Loucy (cell line): Measurements from ENCODE around the gene MGAM2.
A peak's percentile ranks its signal among the peaks of the same experiment; 100 is the strongest.

ENCODE experiments used
- H2AFZ ChIP-seq: fragments of 200-600 bp; sonication (generic); 2 replicates; pipeline ENCODE4 v1.6.0; 2016; ENCODE audit warnings: antibody characterized with exemption, mild to moderate bottlenecking, low read length, moderate library complexity
- H3F3A ChIP-seq: fragments of 200-600 bp; 2 replicates; pipeline ENCODE4 v1.6.0; 2016; ENCODE audit warnings: antibody characterized with exemption, low read depth, mild to moderate bottlenecking
- H3K27me3 ChIP-seq: fragments of 200-600 bp; sonication (generic); 2 replicates; pipeline ENCODE4 v1.6.1; 2014; ENCODE audit warnings: low read length, mild to moderate bottlenecking; ENCODE audit not compliant: insufficient read depth, poor library complexity, severe bottlenecking
- H3K36me3 ChIP-seq: fragments of 200-600 bp; sonication (generic); 2 replicates; pipeline ENCODE4 v1.6.1; 2016; ENCODE audit warnings: low read length; ENCODE audit not compliant: insufficient read depth
- H3K4me1 ChIP-seq: fragments of 200-600 bp; sonication (generic); 2 replicates; pipeline ENCODE4 v1.5.1; 2014; ENCODE audit warnings: low read length, mild to moderate bottlenecking; ENCODE audit not compliant: insufficient read depth, poor library complexity, severe bottlenecking
- H3K4me2 ChIP-seq: fragments of 200-600 bp; sonication (generic); 2 replicates; pipeline ENCODE4 v1.6.0; 2014; ENCODE audit warnings: antibody characterized with exemption, low read length, low read depth, mild to moderate bottlenecking; ENCODE audit not compliant: poor library complexity, severe bottlenecking
- H3K4me3 ChIP-seq: fragments of 200-600 bp; sonication (generic); 2 replicates; pipeline ENCODE4 v1.5.1; 2014; ENCODE audit warnings: low read length, mild to moderate bottlenecking, mixed read lengths; ENCODE audit not compliant: poor library complexity, severe bottlenecking
- H3K79me2 ChIP-seq: fragments of 200-600 bp; sonication (generic); 2 replicates; pipeline ENCODE4 v1.6.1; 2014; ENCODE audit warnings: low read length; ENCODE audit not compliant: insufficient read depth
- H3K9ac ChIP-seq: fragments of 200-600 bp; sonication (generic); 2 replicates; pipeline ENCODE4 v1.6.0; 2014; ENCODE audit warnings: mild to moderate bottlenecking, low read depth, low read length, moderate library complexity; ENCODE audit not compliant: poor library complexity, severe bottlenecking
- H3K9me2 ChIP-seq: fragments of 200-600 bp; sonication (generic); replicated peaks from 2 replicates; pipeline ENCODE4 v1.6.1; 2016; ENCODE audit warnings: low read depth, low read length, mixed read lengths
- H3K9me3 ChIP-seq: fragments of 200-600 bp; sonication (generic); 2 replicates; pipeline ENCODE4 v1.6.1; 2014; ENCODE audit warnings: mild to moderate bottlenecking, antibody characterized with exemption, low read length, low read depth; ENCODE audit not compliant: insufficient read depth
- H4K20me1 ChIP-seq: fragments of 200-600 bp; sonication (generic); 2 replicates; pipeline ENCODE4 v1.6.0; 2014; ENCODE audit warnings: antibody characterized with exemption, low read length, mild to moderate bottlenecking; ENCODE audit not compliant: insufficient read depth, poor library complexity, severe bottlenecking
- EZH2phosphoT487 ChIP-seq: fragments of 200-600 bp; IDR thresholded peaks from 2 replicates; pipeline ENCODE4 v1.6.1; 2018; ENCODE audit warnings: antibody characterized with exemption, mild to moderate bottlenecking, moderate library complexity, borderline replicate concordance
- TF ChIP-seq, protein P1 (sequence below): fragments of 200-600 bp; sonication (generic); conservative IDR thresholded peaks from 2 replicates; pipeline ENCODE4 v1.5.1; 2014; ENCODE audit warnings: mild to moderate bottlenecking, antibody characterized with exemption, low read length

MGAM2 gene

DNA sequence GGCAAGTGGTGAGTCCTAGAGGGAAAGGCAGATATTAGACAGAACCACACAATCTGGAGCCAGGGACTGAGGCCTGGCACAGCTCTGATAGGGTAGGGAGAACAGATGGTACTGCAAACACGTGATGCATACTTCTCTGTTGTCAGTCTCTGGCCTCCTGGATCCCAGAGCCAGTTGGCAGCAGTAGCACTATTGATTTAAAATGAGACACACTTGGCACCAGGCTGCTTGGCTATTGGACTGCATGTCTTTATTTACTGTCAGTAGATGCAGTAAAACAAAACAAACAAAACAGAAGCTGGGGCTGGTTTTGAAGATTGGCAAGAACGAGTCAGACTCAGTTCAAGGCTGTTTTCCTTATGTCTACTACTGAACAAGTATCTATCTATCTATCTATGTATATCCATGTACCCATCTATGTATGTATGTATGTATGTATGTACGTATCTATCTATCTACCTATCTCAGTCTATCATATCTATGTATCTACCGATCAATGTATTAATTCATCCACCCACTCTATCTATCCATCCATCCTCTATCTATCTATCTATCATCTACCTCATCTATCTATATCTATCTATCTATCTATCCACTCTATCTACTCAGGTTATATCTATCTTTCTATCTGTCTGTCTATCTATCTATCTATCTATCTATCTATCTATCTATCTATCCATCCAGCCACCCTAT, 23.4 kb upstream of the MGAM2 start:
- Histone ChIP-seq H2AFZ (no peak overlapping the region), H3F3A (no peaks in the 10 kb centered on the region), H3K4me2 (no peak overlapping the region), H3K27me3 (no peaks in the 10 kb centered on the region), H3K36me3 (no peaks in the 10 kb centered on the region), H3K4me1 (no peaks in the 10 kb centered on the region), H3K9ac (no peak overlapping the region), H4K20me1 (no peaks in the 10 kb centered on the region), H3K79me2 (no peaks in the 10 kb centered on the region), H3K9me3 (no peaks in the 10 kb centered on the region), H3K9me2 (no peaks in the 10 kb centered on the region), H3K4me3 (no peak overlapping the region)
- no peak for TF ChIP-seq EZH2phosphoT487
- TF ChIP-seq, protein P1, sequence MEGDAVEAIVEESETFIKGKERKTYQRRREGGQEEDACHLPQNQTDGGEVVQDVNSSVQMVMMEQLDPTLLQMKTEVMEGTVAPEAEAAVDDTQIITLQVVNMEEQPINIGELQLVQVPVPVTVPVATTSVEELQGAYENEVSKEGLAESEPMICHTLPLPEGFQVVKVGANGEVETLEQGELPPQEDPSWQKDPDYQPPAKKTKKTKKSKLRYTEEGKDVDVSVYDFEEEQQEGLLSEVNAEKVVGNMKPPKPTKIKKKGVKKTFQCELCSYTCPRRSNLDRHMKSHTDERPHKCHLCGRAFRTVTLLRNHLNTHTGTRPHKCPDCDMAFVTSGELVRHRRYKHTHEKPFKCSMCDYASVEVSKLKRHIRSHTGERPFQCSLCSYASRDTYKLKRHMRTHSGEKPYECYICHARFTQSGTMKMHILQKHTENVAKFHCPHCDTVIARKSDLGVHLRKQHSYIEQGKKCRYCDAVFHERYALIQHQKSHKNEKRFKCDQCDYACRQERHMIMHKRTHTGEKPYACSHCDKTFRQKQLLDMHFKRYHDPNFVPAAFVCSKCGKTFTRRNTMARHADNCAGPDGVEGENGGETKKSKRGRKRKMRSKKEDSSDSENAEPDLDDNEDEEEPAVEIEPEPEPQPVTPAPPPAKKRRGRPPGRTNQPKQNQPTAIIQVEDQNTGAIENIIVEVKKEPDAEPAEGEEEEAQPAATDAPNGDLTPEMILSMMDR, result no peak

DNA sequence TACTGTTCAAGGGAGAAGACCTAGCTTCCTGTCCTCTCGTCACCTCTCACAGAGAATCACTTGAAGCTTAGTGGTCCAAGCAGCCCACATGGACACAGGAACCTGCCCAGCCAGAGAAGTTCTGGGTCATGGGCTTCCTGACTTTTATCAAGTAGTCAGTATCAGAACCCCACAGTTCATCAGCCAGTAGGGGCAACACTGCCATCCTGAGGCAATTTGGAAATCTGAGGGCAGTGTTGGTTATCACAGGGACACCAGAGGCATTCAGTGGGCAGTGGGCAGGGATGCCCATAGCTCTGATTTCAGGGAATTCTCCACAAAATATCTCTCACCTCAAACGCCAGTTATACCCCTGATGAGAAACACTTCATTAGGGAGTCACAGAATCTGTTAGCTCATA, 22.5 kb upstream of the MGAM2 start:
- Histone ChIP-seq H3K9me3 (no peaks in the 10 kb centered on the region), H3K9me2 (no peaks in the 10 kb centered on the region), H3K9ac (no peak overlapping the region), H4K20me1 (no peaks in the 10 kb centered on the region), H3K4me3 (no peak overlapping the region), H3K79me2 (no peaks in the 10 kb centered on the region), H2AFZ (no peak overlapping the region), H3K4me1 (no peaks in the 10 kb centered on the region), H3K4me2 (no peak overlapping the region), H3K27me3 (no peaks in the 10 kb centered on the region), H3F3A (no peaks in the 10 kb centered on the region), H3K36me3 (no peaks in the 10 kb centered on the region)
- TF ChIP-seq, protein P1, result 0 out of 2 replicates have a peak, but pooled peaks have one; percentile 12
- no peak for TF ChIP-seq EZH2phosphoT487

DNA sequence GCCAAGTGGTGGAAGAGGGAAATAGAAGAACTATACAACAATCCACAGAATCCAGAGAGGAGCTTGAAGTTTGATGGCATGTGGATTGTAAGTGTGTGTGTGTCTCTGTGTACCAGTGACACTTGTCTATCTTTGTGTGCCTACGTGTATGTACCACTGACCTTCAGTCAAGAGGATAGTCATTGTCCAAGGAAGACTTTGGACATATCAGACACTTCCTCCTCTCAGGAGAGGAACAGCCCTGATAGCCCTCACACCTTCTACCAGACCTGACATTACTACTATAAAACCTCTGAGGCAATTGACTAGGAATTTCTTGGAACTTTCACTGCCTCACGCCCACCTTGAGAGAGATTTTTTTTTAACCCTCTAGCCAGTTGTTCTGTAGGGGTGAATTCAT, 19.6 kb upstream of the MGAM2 start:
- H3K9ac ChIP-seq, result no peak overlapping the region
- TF ChIP-seq, protein P1, result no peak
- no peak for TF ChIP-seq EZH2phosphoT487
- no peak overlapping the region for H2AFZ ChIP-seq
- H4K20me1 ChIP-seq, result no peaks in the 10 kb centered on the region
- H3K4me2 ChIP-seq, result no peak overlapping the region
- H3K79me2 ChIP-seq, result no peaks in the 10 kb centered on the region
- no peak overlapping the region for H3K4me3 ChIP-seq
- H3K27me3 ChIP-seq, result no peaks in the 10 kb centered on the region
- no peaks in the 10 kb centered on the region for H3K4me1 ChIP-seq
- no peaks in the 10 kb centered on the region for H3F3A ChIP-seq
- no peaks in the 10 kb centered on the region for H3K36me3 ChIP-seq
- no peaks in the 10 kb centered on the region for H3K9me2 ChIP-seq
- no peaks in the 10 kb centered on the region for H3K9me3 ChIP-seq
